Inflammatory macrophage (primary cell): ENCODE results near the gene DYNLRB1.
"Not testable (repeated sequence)": the region's sequence is repeated elsewhere in the genome, so short reads cannot be mapped to it uniquely, and the experiment has no call there.

Experiments
- DNase-seq, 2 donors: peaks; one replicate each; pipeline ENCODE4 v3.0.0-alpha.2; 2020 to 2022

Gene DYNLRB1

DNA sequence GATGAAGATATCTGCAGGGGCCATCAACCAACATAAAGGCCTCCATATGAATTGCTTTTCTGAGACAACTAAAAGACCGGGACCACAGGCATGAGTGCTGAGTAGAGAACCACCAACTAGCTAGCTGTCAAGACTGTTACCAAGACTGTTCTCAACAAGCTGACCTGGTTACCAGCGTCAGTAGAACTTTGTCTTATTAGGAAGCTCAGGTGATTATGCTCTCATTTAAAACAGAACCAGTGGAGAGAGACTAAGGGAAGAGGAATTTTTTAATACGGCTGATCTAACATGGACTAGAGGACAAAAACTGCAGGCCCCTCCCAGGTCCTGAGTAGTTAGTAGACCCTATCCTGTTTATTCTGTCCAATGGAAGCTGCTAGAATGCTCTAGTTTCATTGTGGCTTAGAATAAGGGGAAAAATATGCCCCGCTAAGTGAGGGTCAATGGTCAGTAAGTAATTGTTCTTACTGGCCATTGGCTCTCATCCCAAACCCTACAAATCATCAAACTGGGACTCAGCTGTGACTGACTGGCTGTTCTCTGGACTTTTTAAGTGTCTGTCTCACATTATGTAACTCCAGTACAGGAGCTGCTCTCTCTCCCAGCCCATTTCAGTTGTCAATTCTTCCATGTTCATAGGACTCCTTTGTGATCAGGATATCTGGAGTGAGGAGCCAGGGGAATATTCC is 3.8 kb upstream of the DYNLRB1 start:
- DNase-seq, result no peak

DNA sequence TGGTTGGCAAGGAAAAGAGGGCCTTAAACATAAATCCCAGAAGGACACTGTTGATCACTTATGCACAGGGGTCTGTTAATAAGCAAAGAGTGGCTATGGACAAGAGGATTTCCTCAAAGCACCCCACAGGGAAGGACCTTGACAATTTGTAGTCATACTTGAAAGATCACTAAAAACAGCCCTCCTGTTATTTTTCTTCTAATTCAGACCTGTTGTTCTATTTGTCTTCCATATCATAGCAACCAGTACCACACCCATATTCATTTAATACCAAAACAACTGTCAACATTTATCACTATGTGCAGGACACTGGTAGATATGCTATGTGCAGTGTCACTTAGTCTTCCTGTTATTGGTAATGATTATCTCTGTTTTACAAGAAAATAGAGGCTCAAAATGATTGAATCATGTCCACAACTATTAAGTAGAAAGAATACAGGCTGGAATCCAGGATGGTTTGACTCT is 3.2 kb upstream of the DYNLRB1 start:
- no peak for DNase-seq

DNA sequence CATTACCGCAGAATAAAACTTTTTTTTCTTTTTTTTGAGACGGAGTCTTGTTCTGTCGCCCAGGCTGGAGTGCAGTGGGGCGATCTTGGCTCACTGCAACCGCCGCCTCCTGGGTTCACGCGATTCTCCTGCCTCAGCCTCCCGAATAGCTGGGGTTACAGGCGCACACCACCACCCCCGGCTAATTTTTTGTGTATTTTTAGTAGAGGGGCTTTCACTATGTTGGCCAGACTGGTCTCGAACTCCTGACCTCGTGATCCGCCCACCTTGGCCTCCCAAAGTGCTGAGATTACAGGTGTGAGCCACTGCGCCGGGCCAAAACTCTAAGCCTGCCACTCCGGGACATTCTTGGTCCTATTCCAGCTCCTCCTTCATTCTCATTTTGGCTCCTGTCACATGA is 2.2 kb upstream of the DYNLRB1 start:
- not testable (repeated sequence) for DNase-seq

DNA sequence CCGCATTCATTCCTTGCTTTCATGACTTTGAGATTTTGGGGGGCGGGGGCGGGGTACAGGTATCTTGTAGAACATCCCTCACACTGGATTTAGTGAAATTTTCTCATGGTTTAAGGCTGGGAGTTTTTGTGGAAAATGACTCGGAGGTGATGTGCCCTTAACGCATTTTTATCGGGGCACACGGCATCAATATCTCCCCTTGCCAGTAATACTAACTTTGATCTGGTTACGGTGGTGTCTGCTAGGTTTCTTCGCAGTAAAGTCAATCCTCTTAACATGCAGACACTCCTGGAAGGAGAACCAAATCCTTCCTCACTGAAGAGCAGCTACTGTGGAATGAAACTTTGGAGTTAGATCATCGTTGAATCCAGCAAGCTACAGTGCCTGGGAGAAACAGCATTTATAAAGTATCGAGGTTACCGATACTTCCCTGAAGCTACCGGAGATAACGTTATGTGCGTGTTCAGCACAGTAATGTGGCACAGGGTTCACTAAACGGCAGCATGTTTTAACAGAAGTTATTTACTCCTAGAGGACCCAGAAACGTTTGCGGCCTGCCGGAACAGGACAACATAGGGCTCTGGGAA is 1.2 kb upstream of the DYNLRB1 start:
- no peak for DNase-seq

DNA sequence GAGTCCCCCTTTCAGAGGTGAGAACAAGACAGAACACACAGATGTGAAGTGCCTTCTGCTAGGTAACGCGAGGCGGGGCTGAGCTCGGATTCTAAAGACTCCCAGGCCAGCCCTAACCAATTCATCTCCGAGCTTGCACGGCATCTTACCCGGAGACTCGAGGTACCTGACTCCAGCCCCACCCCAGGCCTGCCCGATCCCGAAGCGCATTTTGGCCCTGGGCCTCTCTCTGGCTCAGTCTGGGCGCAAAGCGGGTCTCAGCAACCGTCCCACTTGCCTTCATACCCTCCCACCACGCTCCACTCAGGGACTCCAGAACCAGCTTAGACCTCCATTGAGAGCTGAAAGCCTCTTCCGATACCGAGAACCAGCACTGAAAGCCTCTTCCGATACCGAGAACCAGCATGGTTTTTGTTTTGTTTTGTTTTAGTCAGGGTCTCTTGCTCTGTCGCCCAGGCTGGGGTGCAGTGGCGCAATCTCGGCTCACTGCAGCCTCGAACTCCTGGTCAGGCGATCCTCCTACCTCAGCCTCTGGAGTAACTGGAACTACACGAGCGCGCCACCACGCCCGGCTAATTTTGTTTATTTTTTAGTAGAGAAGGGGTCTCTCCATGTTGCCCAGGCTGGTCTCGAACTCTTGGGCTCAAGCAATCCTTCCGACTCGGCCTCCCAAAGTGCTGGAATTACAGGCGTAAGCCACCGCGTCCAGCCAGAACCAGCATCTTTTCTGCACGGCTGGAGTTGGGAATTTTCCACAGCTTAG is 557 bp upstream of the DYNLRB1 start:
- peak; percentile 4 to 38 for DNase-seq

DNA sequence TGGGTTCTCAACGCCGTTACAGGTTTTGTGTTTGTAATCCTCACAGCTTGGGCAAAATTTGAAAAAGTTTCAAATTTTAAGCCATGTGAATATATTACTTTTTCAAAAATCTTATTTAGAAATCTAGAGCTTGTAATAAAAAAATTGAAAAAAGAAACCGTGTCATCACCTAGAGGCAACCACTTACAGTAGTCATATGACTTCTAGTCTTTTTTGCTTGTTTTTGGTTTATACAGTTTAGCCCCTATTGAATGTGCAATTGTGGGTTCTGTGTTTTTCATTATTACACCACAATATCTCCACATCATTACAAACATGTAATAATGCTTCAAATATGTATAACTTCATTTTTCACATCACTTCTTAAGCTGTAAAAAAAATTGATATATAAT is 888 bp downstream of the DYNLRB1 start:
- peak in 1 of 2 donors; percentile 38 for DNase-seq

DNA sequence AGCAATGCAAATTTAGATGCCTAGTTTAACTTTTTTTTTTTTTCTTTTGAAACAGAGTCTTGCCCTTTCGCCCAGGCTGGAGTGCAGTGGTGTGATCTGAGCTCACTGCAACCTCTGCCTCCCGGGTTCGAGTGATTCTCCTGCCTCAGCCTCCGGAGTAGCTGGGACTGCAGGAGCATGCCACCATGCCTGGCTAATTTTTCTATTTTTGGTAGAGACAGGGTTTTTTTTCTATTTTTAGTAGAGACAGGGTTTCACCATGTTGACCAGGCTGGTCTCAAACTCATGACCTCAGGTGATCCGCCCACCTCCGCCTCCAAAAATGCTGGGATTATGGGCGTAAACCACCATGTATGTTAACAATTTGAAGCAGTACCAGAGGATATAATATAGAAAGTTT is 2.6 kb downstream of the DYNLRB1 start:
- DNase-seq, result peak; percentile 3 to 23

DNA sequence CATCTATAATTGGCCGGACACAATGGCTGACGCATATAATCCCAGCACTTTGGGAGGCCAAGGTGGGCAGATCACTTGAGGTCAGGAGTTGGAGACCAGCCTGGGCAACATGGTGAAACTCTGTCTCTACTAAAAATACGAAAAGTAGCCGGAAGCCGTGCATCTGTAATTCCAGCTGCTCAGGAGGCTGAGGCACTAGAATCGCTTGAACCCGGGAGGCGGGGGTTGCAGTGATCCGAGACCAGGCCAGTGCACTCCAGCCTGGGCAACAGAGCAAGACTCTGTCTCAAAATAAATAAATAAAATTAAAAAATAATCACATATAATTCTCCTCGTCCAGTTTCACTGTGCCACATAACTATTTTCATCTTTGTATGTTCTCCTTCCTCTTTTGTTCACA is 3.6 kb downstream of the DYNLRB1 start:
- DNase-seq, result not testable (repeated sequence)

DNA sequence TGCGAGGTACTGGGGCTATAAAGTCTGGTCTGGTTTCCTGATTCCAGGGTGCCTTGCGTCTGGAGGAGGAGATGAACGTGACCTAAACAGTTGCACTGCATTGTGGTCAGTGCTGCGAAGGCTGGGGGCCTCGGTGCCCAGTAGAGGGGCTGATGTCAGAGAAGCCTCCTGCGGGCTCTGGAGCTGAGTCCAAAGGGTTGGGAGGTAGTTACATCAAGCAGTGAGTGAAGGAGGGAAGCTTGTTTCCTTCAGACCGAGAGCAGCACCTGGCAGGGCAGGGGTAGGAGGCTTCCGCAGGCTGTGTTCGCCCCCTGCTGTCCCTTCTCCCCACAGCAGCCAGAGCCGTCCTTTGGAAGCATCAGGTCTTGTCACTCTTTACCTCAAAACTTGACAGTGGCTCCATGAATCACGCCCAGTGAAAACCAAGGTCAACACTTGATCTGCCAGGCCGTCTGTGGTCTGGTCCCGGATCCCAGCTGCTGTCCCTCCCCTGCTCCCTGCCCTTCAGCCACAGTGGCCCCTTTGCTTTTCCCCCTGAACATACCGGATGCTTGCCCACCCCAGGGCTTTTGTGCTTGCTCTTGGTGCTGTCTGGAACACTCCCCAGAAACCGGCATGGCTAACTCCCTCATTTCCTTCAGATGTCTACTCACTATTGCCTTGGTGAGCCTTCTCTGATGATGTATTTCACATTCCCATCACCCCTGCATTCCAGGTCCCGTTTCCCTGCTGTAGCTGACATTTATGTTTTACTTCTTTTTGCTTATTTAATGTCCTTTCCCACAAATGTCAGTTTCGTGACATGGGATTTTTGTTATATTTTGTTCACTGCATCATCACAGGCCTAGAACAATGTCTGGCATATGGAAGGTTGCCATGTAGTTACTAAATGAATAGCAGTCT is 7.0 kb downstream of the DYNLRB1 start:
- DNase-seq, result peak in 1 of 2 donors; percentile 6

DNA sequence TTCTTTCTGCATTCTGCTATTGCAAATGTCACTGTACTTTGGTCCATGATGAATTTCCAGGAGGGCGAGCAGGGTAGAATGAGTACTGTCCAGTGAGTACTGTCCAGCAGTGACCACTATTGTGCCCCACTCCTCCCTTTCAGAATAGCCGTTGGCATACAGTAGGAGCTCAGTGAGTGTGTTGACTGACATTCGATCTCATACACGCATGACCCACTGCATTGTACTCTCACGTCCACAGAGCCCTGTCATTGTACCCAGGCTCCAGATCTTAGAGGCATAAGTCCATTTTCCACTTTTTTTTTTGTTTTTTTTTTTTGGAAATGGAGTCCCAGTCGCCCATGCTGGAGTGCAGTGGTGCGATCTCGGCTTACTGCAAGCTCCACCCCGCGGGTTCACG is 8.2 kb downstream of the DYNLRB1 start:
- DNase-seq, result no peak

DNA sequence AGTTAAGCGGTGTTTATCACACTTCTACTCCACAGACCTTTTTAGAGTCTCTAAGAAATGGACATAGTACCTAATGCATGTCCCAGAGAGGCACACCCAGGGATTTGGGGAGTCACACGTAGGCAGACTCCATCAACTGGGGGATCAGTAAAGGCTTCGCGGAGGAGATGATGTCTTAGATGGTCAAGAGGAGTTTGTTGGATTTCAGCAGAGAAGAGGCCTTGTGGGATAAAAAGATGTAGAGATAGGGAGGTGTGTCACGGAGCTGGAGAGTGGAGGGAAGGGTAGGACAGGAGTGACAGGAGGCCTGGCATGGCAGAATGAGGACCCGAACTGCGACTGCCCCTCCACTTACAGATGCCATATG is 9.1 kb downstream of the DYNLRB1 start:
- no peak for DNase-seq

DNA sequence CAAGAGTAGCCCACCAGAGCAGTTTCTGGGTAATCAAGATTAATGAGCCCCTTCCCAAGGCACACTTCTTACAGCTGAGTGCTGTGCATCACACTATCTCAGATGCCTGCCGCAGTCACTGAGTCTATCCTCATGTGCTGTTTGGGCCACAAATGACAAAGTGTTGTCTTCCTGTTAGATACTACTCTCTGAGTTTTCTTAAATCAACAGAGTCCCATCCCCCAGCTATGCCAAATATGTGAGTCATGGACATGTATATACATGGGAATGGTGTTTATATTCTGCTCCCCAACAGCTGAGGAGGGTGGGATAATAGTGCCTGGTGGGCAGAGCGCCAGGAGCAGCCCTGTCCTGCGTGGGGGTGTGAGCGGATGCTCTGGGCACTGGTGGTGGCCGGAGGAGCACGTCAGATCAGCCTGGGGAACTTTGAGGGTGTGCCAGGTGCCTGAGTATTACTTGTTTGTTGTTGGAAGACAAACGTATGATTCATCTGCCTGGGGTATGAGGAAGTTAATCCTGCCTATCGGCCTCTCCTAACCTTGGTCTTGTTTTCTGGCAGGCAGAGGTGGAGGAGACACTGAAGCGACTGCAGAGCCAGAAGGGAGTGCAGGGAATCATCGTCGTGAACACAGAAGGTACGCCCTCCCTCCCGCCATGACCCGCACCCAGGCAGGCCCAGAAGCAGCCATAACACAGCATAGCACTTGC is 9.6 kb downstream of the DYNLRB1 start:
- DNase-seq, result no peak

DNA sequence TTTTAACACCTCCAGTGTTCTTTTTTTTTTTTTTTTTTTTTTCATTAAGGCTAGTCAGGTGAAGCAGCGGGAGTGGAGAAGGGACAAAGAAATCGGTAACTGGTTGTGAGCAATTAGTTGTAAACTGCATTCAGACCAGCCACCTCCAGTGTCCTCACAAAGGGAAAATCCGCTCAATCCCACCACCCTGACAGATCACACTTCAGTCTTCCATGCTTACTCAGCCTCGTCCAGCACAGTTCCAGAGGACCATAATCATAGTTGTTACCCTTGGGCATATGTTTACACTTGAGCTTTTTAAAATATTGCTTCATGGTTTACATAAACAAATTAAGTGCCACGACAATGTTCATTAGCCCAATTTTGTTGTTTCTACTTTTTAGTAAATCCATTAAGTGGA is 10.2 kb downstream of the DYNLRB1 start:
- no peak for DNase-seq

DNA sequence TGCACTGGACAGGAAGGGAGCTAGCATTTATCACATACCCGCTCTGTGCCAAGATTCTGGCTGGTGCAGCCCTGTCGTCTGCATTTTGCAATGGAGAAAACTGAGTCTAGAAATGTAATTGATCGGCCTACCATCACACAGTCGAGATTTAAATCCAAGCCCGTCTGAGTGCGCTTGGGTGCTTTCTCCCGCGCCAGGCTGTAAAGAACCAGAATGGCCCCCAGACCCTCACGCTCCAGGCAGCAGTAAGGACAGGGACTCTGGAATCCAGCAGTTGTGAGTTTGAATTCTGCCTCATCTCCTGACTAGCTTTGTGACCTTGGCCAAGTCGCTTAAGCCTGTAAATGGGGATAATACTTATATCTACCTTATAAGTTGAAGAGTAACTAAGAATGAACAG is 10.8 kb downstream of the DYNLRB1 start:
- DNase-seq, result no peak

DNA sequence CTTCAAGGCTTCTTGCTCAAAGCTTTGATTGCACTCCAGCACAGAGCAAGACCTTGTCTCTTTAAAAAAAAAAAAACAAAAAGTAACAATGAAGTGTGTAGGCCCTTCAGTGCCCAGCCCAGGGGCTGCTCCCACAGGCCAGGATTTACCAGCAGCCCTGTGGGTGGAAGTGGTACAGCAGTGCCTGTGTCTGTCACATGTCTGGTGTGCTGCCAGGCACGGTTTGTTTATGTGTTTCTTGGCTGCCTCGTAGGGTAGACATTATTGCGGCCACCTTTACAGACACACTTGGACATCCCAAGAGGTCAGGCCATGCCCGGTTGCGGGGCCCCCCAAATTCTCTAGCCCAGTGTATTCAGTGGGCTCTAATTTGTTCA is 12.7 kb downstream of the DYNLRB1 start:
- DNase-seq, result peak in 1 of 2 donors; percentile 11

DNA sequence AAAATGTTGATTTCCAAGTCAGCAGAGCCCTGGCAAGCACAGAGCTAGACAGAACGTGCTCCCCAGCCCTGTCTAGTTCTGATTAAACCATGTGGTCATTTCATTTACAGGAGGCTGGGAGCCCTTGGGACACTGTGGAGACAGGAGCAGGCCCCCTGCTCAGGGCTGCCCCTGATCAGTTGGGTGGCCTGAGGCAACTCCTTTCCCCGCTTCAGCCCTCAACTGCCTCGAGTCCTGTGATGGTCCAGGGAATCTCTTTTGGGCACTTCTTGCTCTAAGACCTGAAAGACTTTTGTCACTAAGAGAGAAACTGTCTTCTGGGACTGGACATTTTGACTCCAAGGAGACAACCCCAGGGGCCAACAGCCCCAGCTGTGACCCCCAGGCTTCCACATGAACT is 13.5 kb downstream of the DYNLRB1 start:
- DNase-seq, result no peak

DNA sequence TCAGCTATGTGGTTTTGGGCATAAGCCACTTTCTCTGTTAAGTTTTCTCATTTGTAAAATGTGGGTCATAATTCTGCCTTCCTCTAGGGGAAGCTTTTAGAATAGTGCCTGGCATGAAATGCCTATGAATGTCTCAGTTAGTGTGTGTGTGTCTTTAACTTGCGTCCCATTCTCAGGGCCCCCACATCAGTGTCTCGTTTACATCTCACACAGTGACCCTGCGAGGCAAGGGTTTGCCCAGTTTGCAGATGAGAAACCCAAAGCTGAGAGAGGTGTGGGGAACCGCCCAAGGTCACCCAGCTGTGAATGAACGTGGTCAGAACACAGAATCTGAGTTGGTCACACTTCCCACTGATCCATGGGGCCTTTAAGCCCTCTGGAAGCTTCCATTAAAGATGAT is 14.1 kb downstream of the DYNLRB1 start:
- no peak for DNase-seq

DNA sequence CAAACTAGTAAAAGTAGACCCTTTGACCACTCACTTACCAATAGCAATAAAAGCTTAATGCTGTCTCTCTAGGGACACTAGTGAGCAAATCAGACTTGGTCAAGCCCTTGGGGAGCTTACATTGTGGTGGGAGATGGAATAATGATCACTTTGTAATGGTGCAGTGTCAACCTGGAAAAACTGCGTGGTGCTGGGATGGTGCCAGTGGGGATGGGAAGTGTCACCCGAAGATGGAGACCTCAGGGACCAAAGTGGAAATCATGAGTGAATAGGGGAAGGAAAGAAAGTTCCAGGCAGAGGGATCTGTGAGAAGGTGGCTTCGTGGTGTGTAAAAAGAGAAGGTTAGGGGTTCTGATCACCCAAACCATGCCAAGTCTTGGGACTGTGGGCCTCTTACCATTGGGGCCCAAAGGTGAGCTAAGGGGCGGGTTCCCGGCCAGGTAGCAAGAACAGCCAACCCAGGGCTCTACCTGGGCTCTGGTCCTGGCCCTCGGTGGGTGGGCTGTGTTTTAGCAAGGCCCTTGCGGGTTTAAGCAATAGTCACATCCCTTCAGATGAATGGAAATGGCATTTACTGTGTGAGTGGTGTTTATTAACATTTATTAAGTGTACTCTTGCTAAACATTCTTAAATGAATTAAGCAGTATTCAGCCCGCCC is 15.5 kb downstream of the DYNLRB1 start:
- DNase-seq, result no peak

DNA sequence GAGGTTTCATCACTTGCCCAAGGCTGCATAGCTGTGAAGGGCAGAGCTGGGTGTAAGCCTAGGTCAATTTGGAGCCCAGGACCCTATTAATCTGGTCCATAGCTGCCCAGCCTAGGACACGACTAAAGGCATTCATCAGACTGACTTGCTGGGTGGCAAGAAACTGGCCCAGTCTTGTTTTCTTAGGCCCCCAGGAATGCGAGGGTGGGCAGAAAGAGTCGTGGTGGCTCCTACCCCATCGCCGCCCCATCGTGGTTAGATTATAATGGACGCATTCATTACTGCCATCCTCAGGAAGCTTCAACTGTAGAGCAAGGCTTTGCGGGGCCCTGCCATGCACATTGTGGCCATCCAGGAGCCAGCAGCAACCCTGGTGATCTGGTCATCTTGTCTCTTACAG is 16.1 kb downstream of the DYNLRB1 start:
- no peak for DNase-seq

DNA sequence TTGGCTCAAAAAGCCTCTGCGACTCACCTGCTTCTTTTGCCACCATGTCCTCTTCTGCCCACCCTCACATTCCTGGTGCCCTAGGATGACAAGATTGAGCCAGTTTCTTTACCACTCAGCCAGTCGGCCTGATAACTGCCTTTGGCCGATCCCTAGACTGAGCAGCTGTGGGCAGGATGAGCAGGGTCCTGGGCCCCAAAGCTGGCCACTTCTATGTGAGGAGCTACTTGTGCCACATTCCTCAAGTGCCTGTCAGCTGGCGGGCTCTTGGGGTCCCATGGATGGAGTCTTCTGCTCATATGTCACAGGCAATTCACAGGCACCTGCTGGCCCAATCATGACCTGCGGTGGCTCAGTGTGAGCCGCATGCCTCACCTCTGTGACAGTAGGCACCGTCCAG is 16.5 kb downstream of the DYNLRB1 start:
- no peak for DNase-seq

DNA sequence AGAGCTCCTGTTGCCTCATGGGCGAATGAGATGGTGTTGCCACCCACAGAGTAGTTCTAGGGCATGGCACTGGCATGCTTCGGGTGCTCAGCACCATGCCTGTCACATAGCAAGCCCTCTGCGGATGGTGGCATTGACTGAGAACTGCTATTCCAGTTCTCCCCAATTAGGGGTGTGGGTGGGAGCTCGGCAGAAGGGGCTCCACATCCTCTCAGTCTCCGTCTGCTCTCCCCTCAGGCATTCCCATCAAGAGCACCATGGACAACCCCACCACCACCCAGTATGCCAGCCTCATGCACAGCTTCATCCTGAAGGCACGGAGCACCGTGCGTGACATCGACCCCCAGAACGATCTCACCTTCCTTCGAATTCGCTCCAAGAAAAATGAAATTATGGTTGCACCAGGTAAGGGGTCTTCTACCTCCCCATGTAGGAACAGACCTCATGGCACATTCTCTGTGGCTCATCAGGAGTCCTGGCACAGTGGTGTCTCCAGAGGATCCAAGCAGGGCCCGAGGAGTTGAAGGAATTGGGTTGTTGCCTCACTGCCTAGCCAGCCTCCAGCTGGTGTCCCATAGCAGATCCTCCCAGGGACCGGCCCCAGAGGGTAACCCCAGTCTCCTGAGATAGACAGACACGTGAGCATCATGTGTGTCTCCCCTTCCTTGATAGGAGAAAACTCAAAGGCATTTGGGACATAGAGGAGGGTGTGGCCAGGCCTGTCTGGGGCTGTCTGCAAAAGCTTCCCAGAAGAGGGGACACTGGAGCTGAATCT is 18.4 kb downstream of the DYNLRB1 start:
- DNase-seq, result no peak
